ENCODE data around the gene FLT3LG. TPM values are rescaled to one million over a fixed set of nuclear protein-coding genes. Genes with fewer than 3 reads are reported as not detected.
A peak's percentile ranks its signal among the peaks of the same experiment; 100 is the strongest.

FLT3LG gene
- total RNA-seq, 2 experiments from 2014 or later: 280 to 297 TPM

DNA sequence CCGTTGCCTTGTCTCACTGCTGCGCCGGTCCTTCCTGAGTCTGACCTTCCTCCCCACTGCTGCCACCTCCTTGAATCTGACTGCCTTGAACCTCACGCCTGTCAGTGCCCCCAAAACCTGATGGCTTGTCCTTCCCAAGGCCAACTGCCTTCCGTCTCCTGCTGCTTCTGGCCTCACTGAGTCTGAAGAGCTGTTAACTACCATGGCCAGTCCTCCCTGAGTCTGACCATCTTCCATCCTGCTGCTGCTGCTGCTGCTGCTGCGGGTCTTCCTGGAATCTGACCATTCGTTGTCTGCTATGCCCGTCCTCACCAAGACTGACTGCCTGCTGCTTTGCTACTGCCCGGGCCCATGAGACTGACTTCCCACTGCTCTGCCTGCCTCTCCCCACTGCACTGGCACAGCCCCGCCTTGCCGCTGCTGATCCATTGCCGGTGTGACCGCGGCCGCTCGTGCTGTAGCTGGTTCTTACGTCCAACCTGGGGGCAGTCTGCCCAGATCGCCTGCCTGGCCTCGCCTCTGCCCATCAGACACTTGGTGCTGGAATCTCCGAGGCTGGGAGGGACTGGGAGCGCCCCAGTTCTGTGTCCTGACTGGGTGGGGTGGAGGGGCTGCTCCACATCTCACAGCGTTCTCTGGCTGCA is 50.9 kb downstream of the FLT3LG start:
- ATAC-seq (no peak), DNase-seq (no peak)
- ChIA-PET POLR2A (no interaction called here), CTCF (no interaction called here)
- H3K36me3 Mint-ChIP-seq (ENCODE audit: low read depth): peaks cover 3% of the 10 kb centered on the region
- H3K27me3 Mint-ChIP-seq (ENCODE audit: low read depth): peaks cover 7% of the 10 kb centered on the region
- H3K9me3 Mint-ChIP-seq (ENCODE audit: insufficient read depth): no peaks in the 10 kb centered on the region
- H3K4me3 Mint-ChIP-seq: no peak overlapping the region
- no peak overlapping the region for H3K27ac Mint-ChIP-seq
- H3K4me1 Mint-ChIP-seq (ENCODE audit: low read depth): peaks cover 15% of the 10 kb centered on the region

DNA sequence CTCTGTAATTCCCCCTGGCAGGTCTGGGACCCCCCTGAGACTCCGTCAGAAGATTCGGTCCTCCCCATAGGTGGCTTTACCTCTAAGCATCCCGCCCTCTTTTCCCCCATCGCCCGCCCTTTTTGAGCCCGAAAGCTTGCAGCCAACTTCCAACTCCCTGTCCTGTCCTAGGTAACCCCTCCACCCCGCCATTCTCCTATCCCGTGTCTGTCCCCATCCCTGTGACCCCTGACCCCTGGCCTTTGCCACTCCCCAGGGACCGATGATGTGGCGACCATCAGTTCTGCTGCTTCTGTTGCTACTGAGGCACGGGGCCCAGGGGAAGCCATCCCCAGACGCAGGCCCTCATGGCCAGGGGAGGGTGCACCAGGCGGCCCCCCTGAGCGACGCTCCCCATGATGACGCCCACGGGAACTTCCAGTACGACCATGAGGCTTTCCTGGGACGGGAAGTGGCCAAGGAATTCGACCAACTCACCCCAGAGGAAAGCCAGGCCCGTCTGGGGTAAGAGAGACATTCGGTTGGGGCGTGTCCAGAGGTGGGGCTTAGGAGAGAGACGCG is 54.3 kb downstream of the FLT3LG start:
- peak overlapping the region; percentile 70 for H3K4me3 Mint-ChIP-seq
- POLR2A ChIA-PET: no interaction called here
- no peak for ATAC-seq
- CTCF ChIA-PET: interaction anchor here (0.8 to 1.9 kb wide), 9 partner anchors 13 to 148 kb away, joined by 3 to 26 read pairs (median 3); no protein-coding TSS in a partner anchor
- H3K4me1 Mint-ChIP-seq (ENCODE audit: low read depth): peaks cover 25% of the 10 kb centered on the region
- H3K36me3 Mint-ChIP-seq (ENCODE audit: low read depth): peaks cover 3% of the 10 kb centered on the region
- H3K27ac Mint-ChIP-seq: no peak overlapping the region
- DNase-seq: no peak
- H3K9me3 Mint-ChIP-seq (ENCODE audit: insufficient read depth): no peaks in the 10 kb centered on the region
- peaks cover 14% of the 10 kb centered on the region for H3K27me3 Mint-ChIP-seq (ENCODE audit: low read depth)

DNA sequence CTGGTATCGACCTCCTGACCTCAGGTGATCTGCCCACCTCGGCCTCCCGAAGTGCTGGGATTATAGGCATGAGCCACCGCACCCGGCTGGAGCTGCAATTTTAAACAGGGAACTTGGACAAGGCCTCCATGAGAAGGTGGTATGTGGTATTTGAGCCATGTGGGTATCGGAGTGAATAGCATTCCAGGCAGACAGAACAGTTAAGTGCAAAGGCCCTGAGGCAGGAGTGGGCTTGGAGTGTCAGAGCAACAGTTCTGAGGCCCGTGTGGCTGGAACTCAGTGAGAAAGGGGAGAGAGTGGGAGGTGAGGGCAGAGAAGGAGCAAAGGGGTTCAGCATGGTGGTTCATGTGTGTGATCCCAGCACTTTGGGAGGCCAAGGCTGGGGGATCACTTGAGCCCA is 56.7 kb downstream of the FLT3LG start:
- POLR2A ChIA-PET: no interaction called here
- H3K4me1 Mint-ChIP-seq (ENCODE audit: low read depth): peaks cover 43% of the 10 kb centered on the region
- no peak overlapping the region for H3K4me3 Mint-ChIP-seq
- ATAC-seq: no peak
- peaks cover 14% of the 10 kb centered on the region for H3K27me3 Mint-ChIP-seq (ENCODE audit: low read depth)
- H3K27ac Mint-ChIP-seq: no peak overlapping the region
- peaks cover 3% of the 10 kb centered on the region for H3K36me3 Mint-ChIP-seq (ENCODE audit: low read depth)
- no peak for DNase-seq
- H3K9me3 Mint-ChIP-seq (ENCODE audit: insufficient read depth): no peaks in the 10 kb centered on the region
- CTCF ChIA-PET: interaction anchor here (1.3 to 2.6 kb wide), 2 partner anchors 16 to 40 kb away, joined by 8 to 10 read pairs; no protein-coding TSS in a partner anchor

GRCh38 chr19:49533551-49534488 is 59.8 kb downstream of the FLT3LG start:
- H3K27ac Mint-ChIP-seq: peak overlapping the region; percentile 77
- peak overlapping the region; percentile 71 for H3K4me3 Mint-ChIP-seq
- H3K27me3 Mint-ChIP-seq (ENCODE audit: low read depth): peaks cover 10% of the 10 kb centered on the region
- H3K36me3 Mint-ChIP-seq (ENCODE audit: low read depth): no peaks in the 10 kb centered on the region
- ATAC-seq: peak; percentile 95
- ChIA-PET CTCF (interaction anchor here (0.8 to 5.9 kb wide), 15 partner anchors 10 to 64 kb away, joined by 3 to 52 read pairs (median 8); partner anchors contain the start of gene NOSIP), POLR2A (interaction anchor here (1.8 kb wide), 1 partner anchor 47 kb away, joined by 4 read pairs; no protein-coding TSS in a partner anchor)
- H3K9me3 Mint-ChIP-seq (ENCODE audit: insufficient read depth): no peaks in the 10 kb centered on the region
- peak; percentile 84 for DNase-seq
- H3K4me1 Mint-ChIP-seq (ENCODE audit: low read depth): peaks cover 30% of the 10 kb centered on the region

DNA sequence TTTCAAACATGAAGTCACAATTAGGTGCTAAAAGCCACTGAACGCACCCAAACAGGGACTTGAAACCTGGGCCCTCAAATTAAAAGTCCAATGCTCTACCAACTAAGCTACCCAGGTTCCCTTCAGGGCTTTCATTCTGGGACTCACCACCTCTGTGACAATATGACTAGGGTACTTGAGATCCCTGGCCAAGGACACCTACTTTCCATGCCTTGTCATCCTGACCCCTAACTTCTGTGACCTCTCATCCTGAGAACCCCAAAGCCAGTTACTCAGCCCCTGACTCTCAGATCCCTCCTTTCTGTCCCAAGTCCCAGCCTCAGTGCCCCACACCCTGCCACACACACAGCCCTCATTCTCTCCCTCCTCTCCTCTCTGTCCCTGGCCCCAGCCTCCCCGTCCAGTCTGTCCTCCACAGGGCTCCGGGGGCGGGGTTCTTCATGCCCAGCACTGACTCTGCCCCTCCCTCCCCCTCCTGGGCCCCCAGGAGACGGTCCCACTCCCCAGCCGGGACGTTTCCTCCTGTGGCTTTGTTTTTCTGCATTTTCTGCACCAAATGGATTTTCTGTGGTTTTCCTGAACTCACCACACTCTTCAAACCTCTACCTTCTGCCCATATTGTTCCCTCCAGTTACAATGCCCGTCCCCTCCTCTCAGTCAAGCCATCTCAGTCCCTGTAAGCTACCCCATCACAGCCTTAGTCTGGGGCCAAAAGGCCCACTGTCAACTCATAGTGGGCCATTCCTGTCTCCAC is 60.8 kb downstream of the FLT3LG start:
- POLR2A ChIA-PET: interaction anchor here (0.6 to 1.8 kb wide), 2 partner anchors 13 to 46 kb away, joined by 4 read pairs; no protein-coding TSS in a partner anchor
- no peak for ATAC-seq
- DNase-seq: no peak
- Mint-ChIP-seq H3K4me3 (peak overlapping the region; percentile 71), H3K36me3 (ENCODE audit: low read depth) (no peaks in the 10 kb centered on the region), H3K27me3 (ENCODE audit: low read depth) (peaks cover 8% of the 10 kb centered on the region), H3K9me3 (ENCODE audit: insufficient read depth) (no peaks in the 10 kb centered on the region), H3K27ac (peak overlapping the region; percentile 40), H3K4me1 (ENCODE audit: low read depth) (peaks cover 33% of the 10 kb centered on the region)
- CTCF ChIA-PET: interaction anchor here (0.7 to 5.9 kb wide), 19 partner anchors 9 to 143 kb away, joined by 3 to 52 read pairs (median 6); partner anchors contain the start of gene NOSIP

Small RNAs within 50 kb of the gene (microRNA-seq; reads per million reads assigned to microRNA genes)
- 9,827 reads per million, percentile 95 among the genes with 10 or more reads in this experiment for gene MIR150

Other genes with a start within 250 kb of the FLT3LG start
- 1 to 10 TPM; 3.4 to 3.5 TPM for gene SLC6A16, start 149.0 kb upstream of the FLT3LG start, total RNA-seq
- gene CD37, start 138.8 kb upstream of the FLT3LG start, total RNA-seq: 100 to 1,000 TPM; 162 to 176 TPM
- gene TEAD2, start 111.8 kb upstream of the FLT3LG start, total RNA-seq: not detected
- gene DKKL1, start 110.3 kb upstream of the FLT3LG start, total RNA-seq: not detected
- gene KASH5, start 86.0 kb upstream of the FLT3LG start, total RNA-seq: not detected
- not detected for gene PTH2, start 50.8 kb upstream of the FLT3LG start, total RNA-seq
- gene GFY, start 48.8 kb upstream of the FLT3LG start, total RNA-seq: not detected
- gene SLC17A7, start 32.7 kb upstream of the FLT3LG start, total RNA-seq: under 1 TPM in 1 of 2 experiments, not detected in 1; 0.16 TPM
- 100 to 1,000 TPM; 128 to 129 TPM for gene PIH1D1, start 22.4 kb upstream of the FLT3LG start, total RNA-seq
- gene ALDH16A1, start 21.0 kb upstream of the FLT3LG start, total RNA-seq: 10 to 100 TPM; 36.6 to 37.5 TPM
- gene RPL13A, start 13.4 kb downstream of the FLT3LG start, total RNA-seq: 1,000 to 10,000 TPM; 1,992 to 2,019 TPM
- gene RPS11, start 22.2 kb downstream of the FLT3LG start, total RNA-seq: 1,000 to 10,000 TPM; 2,117 to 2,361 TPM
- gene FCGRT, start 38.4 kb downstream of the FLT3LG start, total RNA-seq: 1 to 10 TPM; 7.5 to 8.4 TPM
- 1 to 10 TPM; 1.9 to 2.8 TPM for gene RCN3, start 53.8 kb downstream of the FLT3LG start, total RNA-seq
- gene NOSIP, start 106.3 kb downstream of the FLT3LG start, total RNA-seq: 100 to 1,000 TPM; 147 to 159 TPM
- 1 to 10 TPM; 1.5 to 1.9 TPM for gene PRRG2, start 107.1 kb downstream of the FLT3LG start, total RNA-seq
- 10 to 100 TPM; 39.4 to 39.9 TPM for gene PRR12, start 117.0 kb downstream of the FLT3LG start, total RNA-seq
- gene RRAS, start 165.9 kb downstream of the FLT3LG start, total RNA-seq: 1 to 10 TPM; 8.1 to 8.4 TPM
- gene SCAF1, start 168.0 kb downstream of the FLT3LG start, total RNA-seq: 10 to 100 TPM; 61.0 to 64.1 TPM
- gene IRF3, start 191.6 kb downstream of the FLT3LG start, total RNA-seq: 100 to 1,000 TPM; 133 to 137 TPM
- gene BCL2L12, start 191.7 kb downstream of the FLT3LG start, total RNA-seq: 10 to 100 TPM; 84.7 to 87.7 TPM
- 100 to 1,000 TPM; 160 to 169 TPM for gene PRMT1, start 203.1 kb downstream of the FLT3LG start, total RNA-seq
- 1 to 10 TPM; 4.4 to 4.5 TPM for gene ADM5, start 215.4 kb downstream of the FLT3LG start, total RNA-seq
- gene CPT1C, start 216.9 kb downstream of the FLT3LG start, total RNA-seq: under 1 TPM; 0.52 to 0.82 TPM

Measured in activated CD8-positive, alpha-beta T cell treated with anti-CD3 and anti-CD28 coated beads, Interleukin-2, amount 10 ng/mL, durations not matched to agents 7 days and 5 days (primary cell).